GM12891 (cell line): Measurements from ENCODE around the gene CEACAM4. TPM values are rescaled to one million over a fixed set of nuclear protein-coding genes. Genes with fewer than 3 reads are reported as not detected.
A peak's percentile ranks its signal among the peaks of the same experiment; 100 is the strongest.
"Not testable (repeated sequence)": the region's sequence is repeated elsewhere in the genome, so short reads cannot be mapped to it uniquely, and the experiment has no call there.

ENCODE experiments used
- DNase-seq: peaks from one replicate; pipeline ENCODE4 v3.0.0; 2011; ENCODE audit warnings: low spot score; ENCODE audit not compliant: insufficient read length
- FAIRE-seq: peaks from 2 replicates; lab custom pipeline; 2011; peaks lifted over from hg19 to GRCh38; lab: Jason Lieb, UNC
- PAX5 ChIP-seq: IDR thresholded peaks from 2 replicates; pipeline ENCODE4 v1.6.1; 2011; ENCODE audit warnings: low read length, moderate library complexity, mild to moderate bottlenecking; ENCODE audit not compliant: insufficient read depth, severe bottlenecking
- POLR2A ChIP-seq: IDR thresholded peaks from 2 replicates; pipeline ENCODE4 v1.6.1; 2011; ENCODE audit warnings: low read depth, low read length, control low read depth
- POLR2AphosphoS5 ChIP-seq: IDR thresholded peaks from 2 replicates; pipeline ENCODE4 v1.6.1; 2011; ENCODE audit warnings: low read depth, low read length, control low read depth
- POU2F2 ChIP-seq: IDR thresholded peaks from 2 replicates; pipeline ENCODE4 v1.6.1; 2011; ENCODE audit warnings: low read depth, mild to moderate bottlenecking, control low read depth, low read length, moderate library complexity
- SPI1 ChIP-seq: IDR thresholded peaks from 2 replicates; pipeline ENCODE4 v1.6.1; 2011; ENCODE audit warnings: low read depth, low read length, control low read depth
- TAF1 ChIP-seq: IDR thresholded peaks from 2 replicates; pipeline ENCODE4 v1.6.1; 2011; ENCODE audit warnings: low read depth, low read length, control low read depth
- polyA plus RNA-seq: library from polyadenylated mRNA; unstranded; fragments of >200 nt; gene quantifications from one replicate; pipeline ENCODE4 v1.2.1, GENCODE V29; 2012; ENCODE audit warnings: low read depth, missing spikeins, inconsistent platforms; ENCODE audit not compliant: missing spikeins

Gene CEACAM4
- polyA plus RNA-seq: not detected

DNA sequence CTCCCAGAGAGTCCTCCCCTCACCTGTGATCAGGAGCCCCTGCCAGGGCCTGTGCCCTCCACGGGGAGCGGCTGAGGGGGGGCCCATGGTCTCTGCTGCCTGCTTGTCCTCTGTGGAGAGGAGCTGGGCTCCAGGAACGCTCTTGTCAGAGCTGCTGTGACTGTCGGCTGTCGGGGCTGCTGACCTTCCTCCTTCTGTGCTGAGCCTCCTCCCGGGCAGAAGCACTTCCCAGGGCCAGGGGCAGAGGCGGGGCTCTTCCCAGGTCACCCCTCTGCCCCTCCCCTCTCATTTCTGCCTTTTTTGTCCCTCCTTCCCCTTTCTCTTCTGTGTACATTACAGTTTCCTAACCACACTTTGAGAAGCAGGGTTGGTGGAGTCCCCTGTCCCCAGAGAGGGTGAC is at the start of gene CEACAM4:
Gene CEACAM4 (minus strand): TSS at position 198 of the 400 bp plus-strand sequence. CDS start 111 bp downstream, at position 87.
- FAIRE-seq: no peak
- TF ChIP-seq POLR2A (no peak), PAX5 (no peak), SPI1 (no peak), POU2F2 (no peak), POLR2AphosphoS5 (no peak), TAF1 (no peak)
- DNase-seq: no peak

- DNase-seq (no peak), FAIRE-seq (no peak)
- TF ChIP-seq TAF1 (no peak), PAX5 (no peak), POLR2AphosphoS5 (no peak), SPI1 (no peak), POLR2A (no peak), POU2F2 (no peak)
These were observed 44.6 kb upstream of the CEACAM4 start for GRCh38 chr19:41671486-41671885.

DNA sequence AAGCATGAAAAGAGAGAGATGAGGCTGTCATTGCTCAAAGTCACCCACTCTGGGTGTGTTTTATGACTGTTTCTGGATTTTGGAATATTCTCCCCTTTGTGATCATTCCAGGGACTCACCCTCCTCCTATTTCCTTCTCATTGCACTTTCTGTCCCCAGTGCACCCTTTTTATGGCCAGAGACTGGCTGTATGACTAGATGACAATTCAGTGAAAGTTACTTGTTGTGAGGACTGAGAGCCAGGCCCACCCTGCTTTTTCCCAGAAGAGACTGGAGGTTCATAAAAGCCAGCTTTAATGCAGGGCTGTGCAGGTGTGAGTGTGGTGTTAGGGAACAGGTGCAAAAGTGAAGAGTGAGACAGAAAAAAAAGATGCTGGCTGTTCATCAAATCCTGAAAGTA is 43.9 kb upstream of the CEACAM4 start:
- FAIRE-seq (no peak), DNase-seq (no peak)
- TF ChIP-seq PAX5 (no peak), TAF1 (no peak), POU2F2 (no peak), POLR2AphosphoS5 (no peak), POLR2A (no peak), SPI1 (no peak)

DNA sequence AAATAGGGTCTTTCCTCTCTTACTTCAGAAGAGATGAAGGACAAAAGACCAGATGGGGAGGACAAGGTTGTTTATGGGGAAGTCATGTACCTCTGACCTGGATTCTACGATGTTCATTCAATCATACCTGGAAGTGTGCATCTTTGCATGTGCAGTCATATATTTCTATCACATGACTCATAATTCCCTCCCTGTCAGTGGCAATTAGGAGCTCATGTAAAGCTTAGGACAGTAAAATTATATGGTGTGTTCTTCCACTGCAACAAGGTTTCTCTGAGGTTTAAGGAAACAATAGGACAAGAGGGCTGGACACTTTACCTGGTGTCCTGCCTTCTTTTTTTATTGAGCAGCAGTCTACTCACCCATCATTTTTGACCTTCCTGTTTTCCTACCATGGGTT is 41.4 kb upstream of the CEACAM4 start:
- DNase-seq (no peak), FAIRE-seq (no peak)
- TF ChIP-seq TAF1 (no peak), POU2F2 (no peak), SPI1 (no peak), PAX5 (no peak)

- DNase-seq: no peak
- FAIRE-seq: no peak
- TF ChIP-seq POLR2A: no peak
These were observed 39.2 kb upstream of the CEACAM4 start for GRCh38 chr19:41666075-41666474.

DNA sequence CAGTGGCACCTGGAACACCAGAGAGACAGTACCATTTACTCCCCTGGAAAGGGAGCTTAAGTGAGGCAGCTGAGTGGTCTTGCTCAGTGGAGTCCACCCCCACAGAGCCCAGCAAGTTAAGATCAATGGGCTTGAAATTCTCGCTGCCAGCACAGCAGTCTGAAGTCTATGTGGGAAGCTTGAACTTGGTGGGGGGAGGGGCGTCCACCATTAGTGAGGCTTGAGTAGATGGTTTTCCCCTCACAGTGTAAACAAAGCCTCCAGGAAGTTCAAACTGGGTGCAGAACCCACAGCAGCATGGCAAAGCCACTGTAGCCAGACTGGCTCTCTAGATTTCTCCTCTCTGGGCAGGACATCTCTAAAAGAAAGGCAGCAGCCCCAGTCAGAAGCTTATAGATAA is 30.3 kb upstream of the CEACAM4 start:
- FAIRE-seq: no peak
- DNase-seq: no peak
- no peak for TF ChIP-seq POLR2AphosphoS5
- no peak for TF ChIP-seq POLR2A
- no peak for TF ChIP-seq PAX5
- no peak for TF ChIP-seq SPI1
- TF ChIP-seq TAF1: no peak
- TF ChIP-seq POU2F2: no peak

DNA sequence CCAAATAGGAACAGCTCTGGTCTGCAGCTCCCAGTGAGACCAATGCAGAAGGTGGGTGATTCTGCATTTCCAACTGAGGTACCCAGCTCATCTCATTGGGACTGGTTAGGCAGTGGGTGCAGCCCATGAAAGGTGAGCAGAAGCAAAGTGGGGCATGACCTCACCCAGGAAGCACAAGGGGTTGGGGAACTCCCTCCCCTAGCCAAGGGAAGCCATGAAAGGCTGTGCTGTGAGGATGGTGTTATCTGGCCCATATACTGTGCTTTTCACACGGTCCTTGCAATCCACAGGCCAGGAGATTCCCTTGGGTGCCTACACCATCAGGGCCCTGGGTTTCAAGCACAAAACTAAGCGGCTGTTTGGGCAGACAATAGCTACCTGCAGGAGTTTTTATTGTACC is 29.9 kb upstream of the CEACAM4 start:
- FAIRE-seq, DNase-seq: not testable (repeated sequence)

- DNase-seq (no peak), FAIRE-seq (no peak)
- TF ChIP-seq POLR2AphosphoS5: no peak
- TF ChIP-seq TAF1: no peak
- TF ChIP-seq POU2F2: no peak
- no peak for TF ChIP-seq POLR2A
These were observed 25.4 kb upstream of the CEACAM4 start for GRCh38 chr19:41652250-41652649.

DNA sequence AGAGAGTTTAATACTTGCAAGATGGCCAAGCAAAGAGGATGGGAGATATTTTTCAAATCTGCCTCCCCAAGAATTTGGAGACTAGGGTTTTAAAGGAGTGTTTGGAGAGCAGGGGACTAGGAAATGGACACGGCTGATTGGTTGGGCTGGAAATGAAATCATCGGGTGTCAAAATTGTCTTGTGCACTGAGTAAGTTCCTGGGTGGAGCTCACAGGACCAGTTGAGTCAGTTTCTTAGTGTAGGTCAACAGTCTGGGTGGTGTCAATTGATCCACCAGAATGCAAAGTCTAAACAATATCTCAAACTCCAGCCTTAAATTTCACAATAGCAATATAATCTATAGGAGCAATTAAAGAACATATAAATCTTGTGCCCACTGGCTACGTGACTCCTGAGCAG is 23.0 kb upstream of the CEACAM4 start:
- DNase-seq: no peak
- TF ChIP-seq POLR2AphosphoS5: no peak
- no peak for TF ChIP-seq POU2F2
- no peak for TF ChIP-seq PAX5
- FAIRE-seq: no peak

- FAIRE-seq (no peak), DNase-seq (no peak)
- TF ChIP-seq SPI1: no peak
- TF ChIP-seq POLR2A: no peak
- TF ChIP-seq PAX5: no peak
- no peak for TF ChIP-seq POLR2AphosphoS5
- TF ChIP-seq TAF1: no peak
- no peak for TF ChIP-seq POU2F2
These were observed 19.8 kb upstream of the CEACAM4 start for GRCh38 chr19:41646589-41647204.

- FAIRE-seq (peak; percentile 98), DNase-seq (peak; percentile 66)
- TF ChIP-seq TAF1 (no peak), SPI1 (no peak), POLR2AphosphoS5 (no peak), PAX5 (no peak), POU2F2 (no peak)
These were observed 15.1 kb upstream of the CEACAM4 start for GRCh38 chr19:41641879-41642485.
